H1 (cell line): Measurements from ENCODE around the gene GRID1. TPM values are rescaled to one million over a fixed set of nuclear protein-coding genes. Genes with fewer than 3 reads are reported as not detected.

Experiments
- BRCA1 ChIP-seq: IDR thresholded peaks from 2 replicates; pipeline ENCODE4 v1.6.1; 2012; ENCODE audit warnings: low read depth, low read length, improper control_type of control experiment
- CTBP2 ChIP-seq: IDR thresholded peaks from 2 replicates; pipeline ENCODE4 v1.7.0; 2011; ENCODE audit warnings: borderline replicate concordance, mild to moderate bottlenecking, moderate library complexity, mixed read lengths, low read length; ENCODE audit not compliant: insufficient read depth, insufficient read length
- HDAC2 ChIP-seq, 2 experiments: fragments of 300-600 bp in 1 of 2; sonication (generic) in 1 of 2; IDR thresholded peaks; 2 replicates each; pipeline ENCODE4 v1.6.1; 2011 to 2012; ENCODE audit warnings: low read depth in 2 of 2, low read length in 2 of 2, mild to moderate bottlenecking in 2 of 2, moderate library complexity in 2 of 2, borderline replicate concordance in 1 of 2, inconsistent platforms in 1 of 2
- HDAC6 ChIP-seq: IDR thresholded peaks from one replicate; pipeline ENCODE4 v1.7.1; 2012; ENCODE audit warnings: low read depth, mild to moderate bottlenecking, inconsistent platforms, low read length, moderate library complexity
- KDM1A ChIP-seq: fragments of 200-600, 300-600 bp; sonication (generic); IDR thresholded peaks from 2 replicates; pipeline ENCODE4 v1.7.1; 2016; ENCODE audit warnings: mild to moderate bottlenecking, low read length, borderline replicate concordance
- KDM5A ChIP-seq: fragments of 200-600 bp; IDR thresholded peaks from 2 replicates; pipeline ENCODE4 v1.7.1; 2012; ENCODE audit warnings: mild to moderate bottlenecking, low read length, inconsistent platforms, mixed read lengths
- POU5F1 ChIP-seq: IDR thresholded peaks from 2 replicates; pipeline ENCODE4 v1.6.1; 2011; ENCODE audit warnings: low read depth, mild to moderate bottlenecking, low read length, moderate library complexity
- polyA plus RNA-seq, 7 experiments: library from polyadenylated mRNA; depleted of rRNA in 3 of 7; stranded (reverse) in 5 of 7; unstranded in 2 of 7; fragments of >200 nt in 5 of 7; fragments of 200-250 nt in 2 of 7; gene quantifications; 1 replicate in 5 of 7; 2 replicates in 1 of 7; 4 replicates in 1 of 7; pipeline versions ENCODE4 v1.2.1 to v1.2.3, GENCODE V29; 2011 to 2013; ENCODE audit warnings: missing spikeins in 2 of 7, mixed read lengths in 2 of 7
- total RNA-seq: library from RNA; stranded (reverse); fragmentation: NEBNext Ultra II Directional; extraction: Animal tissue kit (Norgen Biotek cat#: 25700); gene quantifications from 2 replicates; pipeline ENCODE4 v1.2.1, GENCODE V29; 2021
- TF ChIP-seq, protein P1 (sequence below): fragments of 300-600 bp; sonication (generic); IDR thresholded peaks from 2 replicates; pipeline ENCODE4 v1.7.1; 2012; ENCODE audit warnings: low read length, moderate library complexity, mild to moderate bottlenecking, inconsistent platforms; ENCODE audit not compliant: insufficient replicate concordance
- TF ChIP-seq, protein P2 (sequence below): IDR thresholded peaks from 2 replicates; pipeline ENCODE4 v1.6.1; 2012; ENCODE audit warnings: low read length, inconsistent platforms

The GRID1 gene
- total and polyA plus RNA-seq, 2 of the 8 experiments (the other 6 are each of a cell fraction or from before 2014, with no cell fraction given) = 0.22 to 0.30 TPM

DNA sequence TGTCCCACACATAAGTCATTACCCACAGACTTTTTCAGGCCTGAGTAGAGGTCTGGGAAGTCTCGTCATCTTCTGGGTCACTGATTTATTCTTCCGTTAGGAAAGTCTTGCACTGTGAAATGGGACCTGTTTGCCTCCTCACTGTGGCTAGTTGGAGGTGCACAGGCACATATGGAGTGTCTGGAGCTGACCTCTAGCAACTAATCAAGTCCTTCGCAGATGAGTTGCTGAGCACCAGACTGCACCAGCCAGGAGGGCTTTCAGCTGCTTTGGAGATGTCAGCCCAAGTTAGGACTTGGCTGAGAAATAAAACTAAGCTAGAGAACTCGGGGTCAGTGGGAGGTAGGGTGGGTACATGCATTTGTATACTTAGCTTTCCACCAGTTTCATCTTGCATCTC lies 578.0 kb downstream of the GRID1 start (continued):
- TF ChIP-seq, protein P1, sequence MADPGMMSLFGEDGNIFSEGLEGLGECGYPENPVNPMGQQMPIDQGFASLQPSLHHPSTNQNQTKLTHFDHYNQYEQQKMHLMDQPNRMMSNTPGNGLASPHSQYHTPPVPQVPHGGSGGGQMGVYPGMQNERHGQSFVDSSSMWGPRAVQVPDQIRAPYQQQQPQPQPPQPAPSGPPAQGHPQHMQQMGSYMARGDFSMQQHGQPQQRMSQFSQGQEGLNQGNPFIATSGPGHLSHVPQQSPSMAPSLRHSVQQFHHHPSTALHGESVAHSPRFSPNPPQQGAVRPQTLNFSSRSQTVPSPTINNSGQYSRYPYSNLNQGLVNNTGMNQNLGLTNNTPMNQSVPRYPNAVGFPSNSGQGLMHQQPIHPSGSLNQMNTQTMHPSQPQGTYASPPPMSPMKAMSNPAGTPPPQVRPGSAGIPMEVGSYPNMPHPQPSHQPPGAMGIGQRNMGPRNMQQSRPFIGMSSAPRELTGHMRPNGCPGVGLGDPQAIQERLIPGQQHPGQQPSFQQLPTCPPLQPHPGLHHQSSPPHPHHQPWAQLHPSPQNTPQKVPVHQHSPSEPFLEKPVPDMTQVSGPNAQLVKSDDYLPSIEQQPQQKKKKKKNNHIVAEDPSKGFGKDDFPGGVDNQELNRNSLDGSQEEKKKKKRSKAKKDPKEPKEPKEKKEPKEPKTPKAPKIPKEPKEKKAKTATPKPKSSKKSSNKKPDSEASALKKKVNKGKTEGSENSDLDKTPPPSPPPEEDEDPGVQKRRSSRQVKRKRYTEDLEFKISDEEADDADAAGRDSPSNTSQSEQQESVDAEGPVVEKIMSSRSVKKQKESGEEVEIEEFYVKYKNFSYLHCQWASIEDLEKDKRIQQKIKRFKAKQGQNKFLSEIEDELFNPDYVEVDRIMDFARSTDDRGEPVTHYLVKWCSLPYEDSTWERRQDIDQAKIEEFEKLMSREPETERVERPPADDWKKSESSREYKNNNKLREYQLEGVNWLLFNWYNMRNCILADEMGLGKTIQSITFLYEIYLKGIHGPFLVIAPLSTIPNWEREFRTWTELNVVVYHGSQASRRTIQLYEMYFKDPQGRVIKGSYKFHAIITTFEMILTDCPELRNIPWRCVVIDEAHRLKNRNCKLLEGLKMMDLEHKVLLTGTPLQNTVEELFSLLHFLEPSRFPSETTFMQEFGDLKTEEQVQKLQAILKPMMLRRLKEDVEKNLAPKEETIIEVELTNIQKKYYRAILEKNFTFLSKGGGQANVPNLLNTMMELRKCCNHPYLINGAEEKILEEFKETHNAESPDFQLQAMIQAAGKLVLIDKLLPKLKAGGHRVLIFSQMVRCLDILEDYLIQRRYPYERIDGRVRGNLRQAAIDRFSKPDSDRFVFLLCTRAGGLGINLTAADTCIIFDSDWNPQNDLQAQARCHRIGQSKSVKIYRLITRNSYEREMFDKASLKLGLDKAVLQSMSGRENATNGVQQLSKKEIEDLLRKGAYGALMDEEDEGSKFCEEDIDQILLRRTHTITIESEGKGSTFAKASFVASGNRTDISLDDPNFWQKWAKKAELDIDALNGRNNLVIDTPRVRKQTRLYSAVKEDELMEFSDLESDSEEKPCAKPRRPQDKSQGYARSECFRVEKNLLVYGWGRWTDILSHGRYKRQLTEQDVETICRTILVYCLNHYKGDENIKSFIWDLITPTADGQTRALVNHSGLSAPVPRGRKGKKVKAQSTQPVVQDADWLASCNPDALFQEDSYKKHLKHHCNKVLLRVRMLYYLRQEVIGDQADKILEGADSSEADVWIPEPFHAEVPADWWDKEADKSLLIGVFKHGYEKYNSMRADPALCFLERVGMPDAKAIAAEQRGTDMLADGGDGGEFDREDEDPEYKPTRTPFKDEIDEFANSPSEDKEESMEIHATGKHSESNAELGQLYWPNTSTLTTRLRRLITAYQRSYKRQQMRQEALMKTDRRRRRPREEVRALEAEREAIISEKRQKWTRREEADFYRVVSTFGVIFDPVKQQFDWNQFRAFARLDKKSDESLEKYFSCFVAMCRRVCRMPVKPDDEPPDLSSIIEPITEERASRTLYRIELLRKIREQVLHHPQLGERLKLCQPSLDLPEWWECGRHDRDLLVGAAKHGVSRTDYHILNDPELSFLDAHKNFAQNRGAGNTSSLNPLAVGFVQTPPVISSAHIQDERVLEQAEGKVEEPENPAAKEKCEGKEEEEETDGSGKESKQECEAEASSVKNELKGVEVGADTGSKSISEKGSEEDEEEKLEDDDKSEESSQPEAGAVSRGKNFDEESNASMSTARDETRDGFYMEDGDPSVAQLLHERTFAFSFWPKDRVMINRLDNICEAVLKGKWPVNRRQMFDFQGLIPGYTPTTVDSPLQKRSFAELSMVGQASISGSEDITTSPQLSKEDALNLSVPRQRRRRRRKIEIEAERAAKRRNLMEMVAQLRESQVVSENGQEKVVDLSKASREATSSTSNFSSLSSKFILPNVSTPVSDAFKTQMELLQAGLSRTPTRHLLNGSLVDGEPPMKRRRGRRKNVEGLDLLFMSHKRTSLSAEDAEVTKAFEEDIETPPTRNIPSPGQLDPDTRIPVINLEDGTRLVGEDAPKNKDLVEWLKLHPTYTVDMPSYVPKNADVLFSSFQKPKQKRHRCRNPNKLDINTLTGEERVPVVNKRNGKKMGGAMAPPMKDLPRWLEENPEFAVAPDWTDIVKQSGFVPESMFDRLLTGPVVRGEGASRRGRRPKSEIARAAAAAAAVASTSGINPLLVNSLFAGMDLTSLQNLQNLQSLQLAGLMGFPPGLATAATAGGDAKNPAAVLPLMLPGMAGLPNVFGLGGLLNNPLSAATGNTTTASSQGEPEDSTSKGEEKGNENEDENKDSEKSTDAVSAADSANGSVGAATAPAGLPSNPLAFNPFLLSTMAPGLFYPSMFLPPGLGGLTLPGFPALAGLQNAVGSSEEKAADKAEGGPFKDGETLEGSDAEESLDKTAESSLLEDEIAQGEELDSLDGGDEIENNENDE = no peak
- TF ChIP-seq KDM1A (no peak), CTBP2 (no peak), BRCA1 (no peak), POU5F1 (no peak), KDM5A (no peak), HDAC6 (no peak), HDAC2 (IDR thresholded peaks at IDR 0.05; ENCODE audit: borderline replicate concordance in 1 of 2, low read depth in 2 of 2, low read length in 2 of 2) (no peak)
- TF ChIP-seq, protein P2, sequence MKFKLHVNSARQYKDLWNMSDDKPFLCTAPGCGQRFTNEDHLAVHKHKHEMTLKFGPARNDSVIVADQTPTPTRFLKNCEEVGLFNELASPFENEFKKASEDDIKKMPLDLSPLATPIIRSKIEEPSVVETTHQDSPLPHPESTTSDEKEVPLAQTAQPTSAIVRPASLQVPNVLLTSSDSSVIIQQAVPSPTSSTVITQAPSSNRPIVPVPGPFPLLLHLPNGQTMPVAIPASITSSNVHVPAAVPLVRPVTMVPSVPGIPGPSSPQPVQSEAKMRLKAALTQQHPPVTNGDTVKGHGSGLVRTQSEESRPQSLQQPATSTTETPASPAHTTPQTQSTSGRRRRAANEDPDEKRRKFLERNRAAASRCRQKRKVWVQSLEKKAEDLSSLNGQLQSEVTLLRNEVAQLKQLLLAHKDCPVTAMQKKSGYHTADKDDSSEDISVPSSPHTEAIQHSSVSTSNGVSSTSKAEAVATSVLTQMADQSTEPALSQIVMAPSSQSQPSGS = no peak
